Upper lobe of right lung (tissue), 1 donor: Measurements from ENCODE around the gene FLT3. TPM values are rescaled to one million over a fixed set of nuclear protein-coding genes. Genes with fewer than 3 reads are reported as not detected.

Source experiments
- ATAC-seq: fragments of 200-7000 bp; cut with Tn5 transposase; one replicate; pipeline ENCODE4 v1.9.1; 2020; ENCODE audit warnings: mild to moderate bottlenecking, moderate library complexity
- DNase-seq: peaks from one replicate; pipeline ENCODE4 v3.0.0-alpha.2; 2020
- H3K27ac ChIP-seq: fragments of 200-600 bp; one replicate; pipeline ENCODE4 v1.8.0; 2022
- H3K27me3 ChIP-seq: fragments of 200-600 bp; one replicate; pipeline ENCODE4 v1.8.0; 2022; ENCODE audit warnings: mild to moderate bottlenecking
- H3K36me3 ChIP-seq: fragments of 200-600 bp; one replicate; pipeline ENCODE4 v1.8.0; 2022
- H3K4me1 ChIP-seq: fragments of 200-600 bp; one replicate; pipeline ENCODE4 v1.8.0; 2022
- H3K4me3 ChIP-seq: fragments of 200-600 bp; one replicate; pipeline ENCODE4 v1.8.0; 2022; ENCODE audit warnings: mild to moderate bottlenecking
- H3K9me3 ChIP-seq: fragments of 200-600 bp; one replicate; pipeline ENCODE4 v1.8.0; 2022
- CTCF ChIP-seq: fragments of 200-600 bp; IDR thresholded peaks from one replicate; pipeline ENCODE4 v1.8.0; 2022; ENCODE audit warnings: antibody characterized with exemption
- intact Hi-C: fragments of 100-400 bp; cut with DNase I; formaldehyde crosslinking; loops from one replicate; pipeline ENCODE4 v1.11.0; 2022
- total RNA-seq: library from RNA; stranded (reverse); fragmentation: NEBNext Ultra II Directional; extraction: Animal tissue kit (Norgen Biotek cat#: 25700); gene quantifications from one replicate; pipeline ENCODE4 v1.2.1, GENCODE V29; 2021
- donor health status: DM: no; HTN: yes; CAD: no; lungs with severe emphysema.

The FLT3 gene
- total RNA-seq, 1 donor from 2014 or later: 1.1 TPM

- intact Hi-C loops: no loop called here
- no peak for TF ChIP-seq CTCF
Observed at GRCh38 chr13:27991881-27992280, 108.5 kb downstream of the FLT3 start.

GRCh38 chr13:27988520-27988919 lies 111.9 kb downstream of the FLT3 start, which contains the start of gene URAD:
URAD (minus strand) TSS chr13:27988693; CDS start chr13:27988637, 56 bp downstream.
- TF ChIP-seq CTCF: no peak
- no peak within 1 kb of the TSS for H3K27ac ChIP-seq
- peak; percentile 59 for ATAC-seq
- no peak within 1 kb of the TSS for H3K4me3 ChIP-seq
- no peaks in the 10 kb centered on the region for H3K9me3 ChIP-seq
- H3K27me3 ChIP-seq: peaks cover 47% of the 10 kb centered on the region
- no peaks in the 10 kb centered on the region for H3K4me1 ChIP-seq
- no peaks in the 10 kb centered on the region for H3K36me3 ChIP-seq
- intact Hi-C loops: loop anchor here (10.0 kb wide), 1 partner anchor 614 kb away; no protein-coding TSS in a partner anchor
- DNase-seq: peak; percentile 55

More at GRCh38 chr13:27991881-27992280, 108.5 kb downstream of the FLT3 start:
- Histone ChIP-seq H3K9me3 (no peaks in the 10 kb centered on the region), H3K4me1 (no peaks in the 10 kb centered on the region), H3K4me3 (no peak overlapping the region), H3K36me3 (no peaks in the 10 kb centered on the region), H3K27me3 (peaks cover 25% of the 10 kb centered on the region), H3K27ac (no peak overlapping the region)
- ATAC-seq (no peak), DNase-seq (no peak)

- DNase-seq (no peak), ATAC-seq (no peak)
- H3K9me3 ChIP-seq: no peaks in the 10 kb centered on the region
- H3K27me3 ChIP-seq: peaks cover 67% of the 10 kb centered on the region
- H3K27ac ChIP-seq: no peak overlapping the region
- intact Hi-C loops: loop anchor here (10.0 kb wide), 1 partner anchor 611 kb away; no protein-coding TSS in a partner anchor
- no peaks in the 10 kb centered on the region for H3K4me1 ChIP-seq
- TF ChIP-seq CTCF: no peak
- no peaks in the 10 kb centered on the region for H3K36me3 ChIP-seq
- H3K4me3 ChIP-seq: no peak overlapping the region
Observed at GRCh38 chr13:27985600-27985999, 114.8 kb downstream of the FLT3 start.

GRCh38 chr13:27982361-27982760 lies 118.0 kb downstream of the FLT3 start:
- no peak for TF ChIP-seq CTCF
- ATAC-seq (no peak), DNase-seq (no peak)
- Histone ChIP-seq H3K27me3 (peaks cover 87% of the 10 kb centered on the region), H3K4me1 (no peaks in the 10 kb centered on the region), H3K4me3 (no peak overlapping the region), H3K36me3 (no peaks in the 10 kb centered on the region), H3K9me3 (no peaks in the 10 kb centered on the region), H3K27ac (no peak overlapping the region)
- intact Hi-C loops: loop anchor here (10.0 kb wide), 1 partner anchor 608 kb away; no protein-coding TSS in a partner anchor

- DNase-seq: no peak
- H3K4me3 ChIP-seq: no peak overlapping the region
- ATAC-seq: no peak
- no peaks in the 10 kb centered on the region for H3K4me1 ChIP-seq
- H3K9me3 ChIP-seq: no peaks in the 10 kb centered on the region
- H3K27ac ChIP-seq: no peak overlapping the region
- no peaks in the 10 kb centered on the region for H3K36me3 ChIP-seq
- peaks cover 90% of the 10 kb centered on the region for H3K27me3 ChIP-seq
- no peak for TF ChIP-seq CTCF
- intact Hi-C loops: loop anchor here (10.0 kb wide), 1 partner anchor 606 kb away; no protein-coding TSS in a partner anchor
Observed at GRCh38 chr13:27981006-27981708, 119.2 kb downstream of the FLT3 start.
